Suppressor macrophage treated with lipopolysaccharide for 1 hour (primary cell): Measurements from ENCODE around the gene LYPD5.
A peak's percentile ranks its signal among the peaks of the same experiment; 100 is the strongest.
"Not testable (repeated sequence)": the region's sequence is repeated elsewhere in the genome, so short reads cannot be mapped to it uniquely, and the experiment has no call there.

Experiments
- DNase-seq, 3 donors: peaks; one replicate each; pipeline ENCODE4 v3.0.0-alpha.2; 2020 to 2022

Gene LYPD5, protein sequence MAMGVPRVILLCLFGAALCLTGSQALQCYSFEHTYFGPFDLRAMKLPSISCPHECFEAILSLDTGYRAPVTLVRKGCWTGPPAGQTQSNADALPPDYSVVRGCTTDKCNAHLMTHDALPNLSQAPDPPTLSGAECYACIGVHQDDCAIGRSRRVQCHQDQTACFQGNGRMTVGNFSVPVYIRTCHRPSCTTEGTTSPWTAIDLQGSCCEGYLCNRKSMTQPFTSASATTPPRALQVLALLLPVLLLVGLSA

DNA sequence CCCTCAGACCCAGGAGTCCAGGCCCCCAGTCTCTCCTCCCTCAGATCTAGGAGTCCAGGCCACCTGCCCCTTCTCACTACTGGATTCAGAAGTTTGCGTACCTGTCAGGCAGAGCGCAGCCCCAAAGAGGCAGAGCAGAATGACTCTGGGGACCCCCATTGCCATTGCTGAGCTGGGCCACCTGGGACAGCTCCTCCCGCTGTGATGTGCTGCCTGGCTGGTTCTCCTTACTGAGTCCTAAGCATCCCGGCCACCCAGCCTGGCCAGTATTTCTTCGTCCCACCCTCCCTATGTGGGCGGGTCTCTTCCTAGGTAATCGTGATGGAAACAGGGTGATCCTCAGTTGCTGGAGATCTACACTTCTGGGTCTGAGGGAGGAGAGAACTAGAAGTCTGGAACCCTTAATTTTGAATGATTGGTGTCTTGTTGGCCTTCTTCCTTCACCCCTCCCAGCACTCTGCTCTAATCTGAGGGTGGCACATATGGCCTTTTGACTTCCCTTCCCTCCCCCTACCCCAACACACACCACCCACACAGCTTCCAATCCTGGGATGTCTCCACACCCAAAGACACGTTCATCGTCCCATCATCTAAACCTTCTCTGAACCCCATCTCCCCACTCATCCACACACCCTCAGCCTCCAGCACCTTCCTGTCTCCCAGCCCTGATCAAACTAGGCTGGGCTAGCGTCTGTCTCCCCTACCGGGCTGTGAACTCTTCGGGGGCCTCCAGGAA lies at the start of gene LYPD5:
TSS of gene LYPD5 (minus strand) at position 232 of the 736 bp plus-strand sequence. CDS start at position 165, 67 bp downstream.
- no peak for DNase-seq

DNA sequence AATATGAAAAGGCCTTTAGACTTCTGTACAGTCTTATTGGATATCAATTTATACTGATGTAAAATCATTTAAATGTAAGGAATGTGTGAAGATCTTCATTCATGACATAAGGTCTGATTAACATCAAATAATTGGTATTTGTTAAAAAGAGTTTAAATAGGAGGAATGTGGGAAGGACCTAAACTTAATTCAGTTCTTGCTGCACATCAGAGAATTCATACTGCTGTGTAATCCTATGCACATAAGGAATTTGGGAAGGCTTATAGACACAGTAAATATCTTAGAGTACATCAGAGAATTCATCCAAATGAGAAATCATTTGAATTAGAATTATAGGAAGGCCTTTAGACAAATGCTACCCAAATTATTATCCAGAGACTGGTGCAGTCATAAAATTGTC lies 46.6 kb upstream of the LYPD5 start:
- no peak for DNase-seq

DNA sequence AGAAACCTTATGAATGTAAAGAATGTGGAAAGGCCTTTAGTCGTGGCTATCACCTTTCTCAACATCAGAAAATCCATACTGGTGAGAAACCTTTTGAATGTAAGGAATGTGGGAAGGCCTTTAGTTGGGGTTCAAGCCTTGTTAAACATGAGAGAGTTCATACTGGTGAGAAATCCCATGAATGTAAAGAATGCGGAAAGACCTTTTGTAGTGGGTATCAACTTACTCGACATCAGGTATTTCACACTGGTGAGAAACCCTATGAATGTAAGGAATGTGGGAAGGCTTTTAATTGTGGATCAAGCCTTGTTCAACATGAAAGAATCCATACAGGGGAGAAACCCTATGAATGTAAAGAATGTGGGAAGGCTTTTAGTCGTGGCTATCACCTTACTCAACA lies 45.6 kb upstream of the LYPD5 start:
- no peak for DNase-seq

DNA sequence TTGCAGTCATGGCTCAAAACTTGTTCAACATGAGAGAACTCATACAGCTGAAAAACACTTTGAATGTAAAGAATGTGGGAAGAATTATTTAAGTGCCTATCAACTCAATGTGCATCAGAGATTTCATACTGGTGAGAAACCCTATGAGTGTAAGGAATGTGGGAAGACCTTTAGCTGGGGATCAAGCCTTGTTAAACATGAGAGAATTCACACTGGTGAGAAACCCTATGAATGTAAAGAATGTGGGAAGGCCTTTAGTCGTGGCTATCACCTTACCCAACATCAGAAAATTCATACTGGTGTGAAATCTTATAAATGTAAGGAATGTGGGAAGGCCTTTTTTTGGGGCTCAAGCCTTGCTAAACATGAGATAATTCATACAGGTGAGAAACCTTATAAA lies 45.0 kb upstream of the LYPD5 start:
- no peak for DNase-seq

DNA sequence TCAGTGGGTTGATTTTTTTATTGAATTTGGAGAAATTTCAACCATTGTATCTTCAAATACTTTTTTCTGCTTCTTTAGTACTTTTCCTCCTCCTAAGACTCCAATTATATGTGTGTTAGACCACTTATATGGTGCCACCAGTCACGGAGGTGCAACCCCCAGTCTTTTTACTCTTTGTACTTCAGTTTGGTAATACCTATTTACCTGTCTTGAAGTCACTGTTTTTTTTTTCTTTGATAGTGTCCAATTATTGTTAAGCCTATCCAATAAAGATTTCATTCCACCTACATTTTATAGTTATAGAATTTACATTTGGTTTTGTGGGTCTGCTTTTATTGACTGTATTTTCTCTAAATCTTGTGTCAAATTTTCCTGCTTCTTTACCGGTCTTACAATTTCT lies 39.8 kb upstream of the LYPD5 start:
- no peak for DNase-seq

DNA sequence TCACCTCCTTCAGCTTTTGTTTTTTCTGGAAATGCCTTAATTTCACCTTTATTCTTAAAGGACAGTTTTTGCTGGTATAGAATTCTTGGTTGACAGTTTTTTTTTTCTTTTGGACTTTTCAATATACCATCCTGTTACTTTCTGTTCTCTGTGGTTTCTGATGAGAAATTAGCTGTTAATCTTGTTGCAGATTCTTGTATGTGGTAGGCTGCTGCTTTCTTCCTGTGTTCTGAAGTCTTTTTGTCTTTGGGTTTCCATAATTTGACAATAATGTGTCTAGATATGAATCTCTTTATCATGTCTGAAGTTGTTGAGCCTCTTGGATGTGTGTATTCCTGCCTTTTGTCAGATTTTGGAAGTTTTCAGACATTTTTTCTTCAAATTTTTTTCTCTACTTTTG lies 36.9 kb upstream of the LYPD5 start:
- no peak for DNase-seq

DNA sequence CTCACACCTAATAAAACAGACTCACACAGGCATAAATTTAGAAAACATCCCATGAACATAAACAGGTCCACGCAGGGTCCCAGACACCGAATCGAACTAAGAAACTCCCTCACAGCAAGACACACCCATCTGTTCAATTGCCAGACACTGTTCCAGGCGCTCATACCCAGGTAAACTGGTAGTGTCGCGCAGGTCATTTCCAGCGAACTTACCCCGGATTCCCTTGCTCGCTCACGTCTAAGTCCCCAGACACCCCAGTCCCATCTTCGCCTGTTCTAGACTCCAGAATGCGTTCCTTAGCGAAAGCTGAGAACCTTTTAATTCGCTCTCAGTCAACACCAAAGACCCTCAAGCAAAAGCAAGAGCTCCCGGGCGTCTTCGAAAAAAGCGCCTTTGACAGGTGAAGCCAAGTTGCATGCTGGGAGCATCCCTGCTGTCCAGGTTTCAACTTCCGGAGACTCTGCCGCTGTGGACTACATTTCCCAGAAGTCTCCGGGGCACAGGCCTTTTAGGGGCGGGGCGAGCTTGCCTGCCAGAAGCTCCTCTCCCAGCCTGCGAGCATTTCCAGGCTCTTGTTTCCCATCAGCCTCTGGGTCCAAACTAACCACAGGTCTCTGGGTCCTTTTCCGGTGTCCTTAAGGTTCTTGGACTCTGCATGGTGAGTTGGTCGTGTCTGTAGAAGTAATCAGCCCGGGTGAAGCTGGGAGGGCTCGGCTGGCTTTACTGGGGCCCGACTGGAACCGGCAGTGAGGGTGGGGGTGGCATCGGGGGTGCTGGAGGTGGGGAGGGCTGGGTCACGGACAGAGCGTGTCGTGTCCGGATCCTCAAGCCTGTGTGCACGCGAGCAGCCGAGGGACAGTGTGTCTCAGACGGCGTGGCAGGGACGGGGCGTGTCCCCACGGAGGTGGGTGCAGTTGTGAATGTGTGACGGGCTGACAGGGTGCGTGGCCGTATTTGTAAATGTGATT lies 24.8 kb upstream of the LYPD5 start, which contains the start of gene ZNF283:
TSS of gene ZNF283 (plus strand) at position 535 of the 968 bp plus-strand sequence. CDS start 6,184 bp downstream, outside the sequence.
- peak; percentile 84 to 91 (median 87) for DNase-seq

DNA sequence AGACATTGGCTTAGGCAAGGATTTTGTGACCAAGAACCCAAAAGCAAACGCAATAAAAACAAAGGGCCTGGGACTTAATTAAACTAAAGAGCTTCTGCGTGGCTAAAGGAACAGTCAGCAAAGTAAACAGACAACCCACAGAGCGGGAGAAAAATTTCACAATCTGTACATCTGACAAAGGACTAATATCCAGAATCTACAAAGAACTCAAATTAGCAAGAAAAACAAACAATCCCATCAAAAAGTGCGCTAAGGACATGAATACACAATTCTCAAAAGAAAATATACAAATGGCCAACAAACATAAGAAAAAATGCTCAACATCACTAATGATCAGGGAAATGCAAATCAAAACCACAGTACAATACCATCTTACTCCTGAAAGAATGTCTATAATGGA lies 22.3 kb upstream of the LYPD5 start:
- not testable (repeated sequence) for DNase-seq

DNA sequence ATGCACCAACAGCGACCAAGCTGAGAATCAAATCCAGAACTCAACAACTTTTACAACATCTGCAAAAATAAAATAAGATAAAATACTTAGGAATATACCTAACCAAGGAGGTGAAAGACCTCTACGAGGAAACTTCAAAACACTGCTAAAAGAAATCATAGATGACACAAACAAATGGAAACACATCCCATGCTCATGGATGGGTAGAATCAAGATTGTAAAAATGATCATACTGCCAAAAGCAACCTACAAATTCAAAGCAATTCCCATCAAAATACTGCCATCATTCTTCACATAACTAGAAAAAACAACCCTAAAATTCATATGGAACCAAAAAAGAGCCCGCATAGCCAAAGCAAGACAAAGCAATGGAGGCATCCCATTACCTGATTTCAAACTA lies 21.6 kb upstream of the LYPD5 start:
- not testable (repeated sequence) for DNase-seq

DNA sequence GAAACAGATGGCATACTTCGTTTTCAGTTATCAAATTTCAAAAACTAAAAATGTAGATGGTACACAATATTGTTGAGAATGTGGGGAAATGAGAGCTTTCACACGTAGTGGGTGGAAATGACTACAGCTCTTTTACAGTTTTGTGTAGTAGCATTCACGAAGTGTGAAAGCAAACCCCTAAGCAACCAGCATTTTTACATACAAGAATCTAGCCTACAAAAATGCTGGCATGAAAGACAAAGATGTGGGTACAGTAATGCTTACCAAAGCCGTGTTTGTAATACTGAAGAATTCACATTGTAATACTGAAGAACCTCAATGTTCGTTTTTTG lies 18.6 kb upstream of the LYPD5 start:
- no peak for DNase-seq

DNA sequence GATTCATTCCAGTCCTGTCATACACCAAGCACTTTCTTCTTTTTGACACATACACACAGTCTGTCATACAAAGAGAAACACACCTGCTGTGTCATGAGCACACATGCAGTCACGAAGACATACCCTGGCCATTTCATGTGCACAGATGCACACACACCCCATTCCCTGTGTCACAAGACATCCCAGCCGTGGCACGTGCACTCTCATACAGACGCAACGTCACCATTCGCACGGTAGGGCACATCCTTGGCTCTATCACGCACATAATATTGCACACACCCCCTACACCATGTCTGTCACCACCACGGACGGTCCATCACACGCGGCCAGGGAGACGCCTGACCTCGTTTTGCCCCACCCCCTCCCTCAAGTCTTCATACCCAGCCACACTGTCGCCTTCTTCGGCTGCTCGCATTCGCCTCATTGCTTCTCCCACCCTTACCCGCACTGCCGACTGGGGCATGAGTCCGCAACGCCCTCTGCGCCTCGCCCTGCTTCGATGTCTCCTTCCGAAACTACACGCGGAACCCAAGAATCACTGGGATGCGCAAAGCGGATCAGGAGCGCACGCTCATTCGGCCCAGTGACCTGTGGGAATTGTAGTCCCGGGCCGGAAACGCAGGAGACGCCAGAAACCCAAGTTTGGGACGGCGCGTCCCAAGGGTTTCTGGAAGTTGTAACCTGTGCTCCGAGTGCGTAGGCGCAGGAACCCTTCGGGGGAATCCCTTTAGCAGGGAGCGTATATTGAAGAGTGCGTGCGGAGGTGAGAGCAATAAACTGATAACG lies 18.0 kb upstream of the LYPD5 start:
- peak; percentile 51 to 58 (median 57) for DNase-seq

DNA sequence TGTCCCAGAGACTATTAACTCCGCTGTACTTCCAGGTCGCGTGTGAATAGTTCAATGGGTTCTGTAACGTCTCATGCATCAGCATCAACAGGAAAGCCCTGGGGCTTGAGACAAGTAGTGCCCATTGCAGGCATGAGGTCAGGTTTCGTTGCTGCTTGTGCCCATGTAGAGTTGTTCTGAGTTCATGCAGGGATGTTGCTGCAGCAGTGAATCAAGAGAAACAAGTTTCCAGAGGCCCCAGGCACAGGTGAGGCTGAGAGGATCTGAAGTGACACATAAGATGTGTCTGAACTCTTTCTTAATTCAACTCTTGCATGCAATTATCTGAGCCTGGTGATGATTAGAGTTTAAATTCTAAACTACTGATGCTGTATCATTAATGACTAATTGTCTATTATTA lies 16.3 kb upstream of the LYPD5 start:
- DNase-seq = no peak

DNA sequence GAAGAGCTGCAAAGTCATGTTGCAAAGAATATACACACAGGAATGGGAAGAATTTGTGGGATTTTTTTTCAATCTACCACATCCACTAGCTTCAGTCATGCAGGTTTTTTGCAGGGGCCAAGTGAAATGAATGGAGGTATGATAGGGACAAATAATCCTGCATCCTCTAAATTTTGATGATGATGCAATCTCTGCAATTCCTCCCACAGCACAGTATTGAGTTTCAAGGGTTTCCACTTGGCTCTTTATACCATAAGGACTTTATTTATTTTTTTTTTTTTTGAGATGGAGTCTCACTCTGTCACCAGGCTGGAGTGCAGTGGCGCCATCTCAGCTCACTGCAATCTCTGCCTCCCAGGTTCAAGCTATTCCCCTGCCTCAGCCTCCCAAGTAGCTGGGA lies 15.2 kb upstream of the LYPD5 start:
- not testable (repeated sequence) for DNase-seq

DNA sequence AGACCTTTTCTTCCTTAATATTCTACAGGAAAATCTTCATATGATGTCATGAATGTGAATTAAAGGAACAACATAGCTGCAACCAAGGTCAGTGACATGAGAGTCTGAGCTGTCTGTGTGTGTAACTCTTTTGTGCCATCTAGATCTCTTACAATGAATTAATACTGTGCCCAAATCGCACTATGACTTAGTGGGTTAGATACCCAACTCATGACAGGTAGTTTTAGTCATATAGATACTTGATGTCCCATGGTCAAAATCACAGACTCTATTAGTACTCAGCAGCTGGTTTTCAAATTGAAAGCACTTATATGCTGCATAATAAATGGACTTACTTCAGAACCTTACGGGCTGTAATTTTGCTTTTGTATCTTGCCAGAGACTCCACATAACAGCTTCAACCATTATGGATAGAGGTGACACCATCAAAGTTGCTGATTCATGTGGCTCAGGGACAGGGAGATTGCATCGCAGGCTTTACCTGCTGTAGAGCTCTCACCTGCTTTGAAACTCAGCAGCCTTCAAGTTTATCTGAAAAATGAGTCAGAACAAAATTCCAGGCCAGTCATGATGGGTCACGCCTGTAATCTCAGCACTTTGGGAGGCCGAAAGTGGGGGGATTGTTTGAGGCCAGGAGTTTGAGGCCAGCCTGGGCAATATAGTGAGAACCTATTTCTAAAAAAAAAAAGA lies 12.6 kb upstream of the LYPD5 start:
- no peak for DNase-seq

DNA sequence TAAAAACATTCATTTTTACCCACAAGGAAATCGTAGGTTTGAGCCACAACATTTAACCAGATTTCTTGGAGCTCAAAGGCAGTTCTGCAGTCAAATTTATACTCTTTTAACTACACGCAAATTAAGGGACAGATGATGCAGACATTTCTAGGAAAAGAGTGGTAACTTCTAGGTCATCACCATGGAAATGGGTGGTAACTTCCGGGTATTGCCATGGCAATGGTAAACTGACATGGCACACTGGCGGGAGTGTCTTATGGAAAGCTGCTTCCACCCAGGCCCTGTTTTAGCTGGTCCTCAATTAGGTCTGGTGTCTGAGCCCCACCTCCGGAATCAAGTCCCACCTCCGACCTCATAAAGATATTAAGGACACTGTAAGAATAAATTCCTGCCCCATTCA lies 10.4 kb upstream of the LYPD5 start:
- no peak for DNase-seq

DNA sequence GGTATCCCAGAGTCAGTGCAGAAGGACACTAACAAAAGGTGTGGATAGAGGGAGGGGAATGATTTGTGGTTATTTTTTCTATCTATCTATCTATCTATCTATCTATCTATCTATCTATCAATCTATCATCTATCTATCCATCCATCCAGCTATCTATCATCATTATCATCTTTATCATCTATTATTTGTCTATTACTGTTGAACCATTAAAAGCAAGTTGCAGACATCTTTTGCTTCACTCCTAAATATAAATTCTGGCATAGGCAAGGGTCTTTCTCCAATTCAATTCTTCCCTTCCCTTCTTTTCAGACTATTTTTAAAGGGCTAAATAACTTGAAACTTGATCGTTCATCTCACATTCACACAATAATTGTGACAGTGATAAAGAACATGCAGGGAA lies 10.0 kb upstream of the LYPD5 start:
- DNase-seq = no peak

DNA sequence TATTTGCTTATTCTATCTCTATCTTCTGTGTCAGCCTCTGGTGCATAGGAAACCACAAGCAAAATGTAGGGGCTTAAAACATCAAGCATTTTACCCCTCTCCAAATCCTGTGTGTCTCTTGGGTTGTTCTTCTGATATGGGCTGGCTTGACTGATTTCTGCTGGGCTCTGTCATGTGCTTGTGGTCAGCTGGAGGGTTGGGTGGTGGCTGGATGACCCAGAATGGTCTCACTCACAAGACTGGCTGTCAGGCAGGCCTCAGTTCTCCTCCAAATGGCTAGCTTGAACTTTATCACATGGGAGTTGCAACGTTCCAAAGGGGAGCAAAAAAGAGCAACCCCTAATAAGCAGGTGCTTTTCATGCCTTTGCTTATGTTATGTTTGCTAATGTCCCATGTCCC lies 9.6 kb upstream of the LYPD5 start:
- peak in 1 of 3 donors; percentile 20 for DNase-seq

DNA sequence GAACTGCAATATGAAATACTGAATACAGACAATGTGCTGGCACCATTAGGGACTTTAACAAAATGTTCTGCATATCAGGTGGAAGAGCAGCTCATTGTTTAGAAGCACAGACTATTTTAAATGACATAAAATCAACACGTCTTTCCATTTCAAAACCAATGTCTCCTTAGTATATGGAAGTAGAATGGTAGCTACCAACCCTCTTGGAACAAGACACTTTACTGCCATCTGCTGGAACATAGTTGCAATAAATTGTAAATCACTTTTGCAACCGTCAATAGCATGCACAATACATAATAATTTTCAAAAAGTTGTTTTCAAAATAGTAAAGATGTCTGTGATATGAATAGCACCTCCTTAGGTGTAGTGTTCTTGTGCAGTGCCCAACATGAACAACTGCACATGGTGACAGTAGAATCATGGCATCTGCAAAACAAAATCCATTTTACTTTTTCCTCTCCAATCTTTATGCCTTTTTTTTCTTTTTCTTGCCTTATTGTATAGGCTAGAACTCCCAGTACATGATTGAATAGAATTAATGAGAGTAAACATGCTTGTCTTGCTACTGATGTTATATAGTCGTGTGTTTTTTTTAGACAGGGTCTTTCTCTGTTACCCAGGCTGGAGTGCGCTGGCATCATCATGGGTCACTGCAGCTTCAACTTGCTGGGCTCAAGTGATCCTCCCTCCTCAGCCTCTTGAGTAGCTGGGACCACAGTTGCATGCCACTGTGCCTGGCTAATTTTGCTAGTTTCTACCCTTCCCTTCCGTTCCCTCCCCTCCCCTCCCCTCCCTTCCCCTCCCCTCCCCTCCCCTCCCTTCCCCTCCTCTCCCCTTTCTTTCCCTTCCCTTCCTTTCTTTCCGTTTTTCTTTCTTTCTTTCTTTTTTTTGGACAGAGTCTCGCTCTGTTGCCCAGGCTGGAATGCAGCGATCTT lies 7.8 kb upstream of the LYPD5 start:
- DNase-seq = peak; percentile 73 to 89 (median 85)

DNA sequence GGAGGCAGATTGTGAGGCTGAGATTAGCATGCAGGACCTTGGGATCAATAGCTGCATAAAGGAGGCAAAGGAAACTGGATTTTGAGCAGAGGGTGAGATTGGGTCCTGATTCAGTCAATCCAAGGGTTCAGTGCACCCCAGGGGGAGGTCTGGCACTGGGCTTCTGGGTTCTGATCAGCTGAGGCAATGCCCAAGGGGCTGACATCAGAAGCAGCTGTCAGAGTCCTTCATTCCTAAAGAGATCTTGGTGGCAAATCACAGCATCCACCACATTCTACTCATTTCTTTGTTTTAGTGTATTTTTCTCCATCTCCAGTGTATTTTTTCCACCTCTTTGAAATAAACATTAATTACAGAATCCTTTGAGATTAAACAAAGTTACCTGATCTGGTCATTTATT lies 5.4 kb upstream of the LYPD5 start:
- DNase-seq = no peak

DNA sequence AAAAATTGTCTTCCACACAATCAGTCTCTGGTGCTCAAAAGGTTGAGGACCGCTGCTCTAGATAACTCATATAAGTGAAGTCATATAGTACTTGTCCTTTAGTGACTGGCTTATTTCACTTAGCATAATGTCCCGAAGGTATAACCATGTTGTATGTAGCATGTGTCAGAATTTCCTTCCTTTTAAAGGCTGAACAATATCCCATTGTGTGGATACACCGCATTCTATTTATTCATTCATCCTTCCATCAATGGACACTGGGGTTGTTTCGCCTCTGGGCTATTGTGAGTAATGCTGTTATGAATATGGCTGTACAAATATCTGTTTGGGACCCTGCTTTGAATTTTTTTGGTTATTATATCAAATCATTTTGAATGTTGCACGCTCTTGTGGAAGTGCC lies 4.6 kb upstream of the LYPD5 start:
- no peak for DNase-seq

DNA sequence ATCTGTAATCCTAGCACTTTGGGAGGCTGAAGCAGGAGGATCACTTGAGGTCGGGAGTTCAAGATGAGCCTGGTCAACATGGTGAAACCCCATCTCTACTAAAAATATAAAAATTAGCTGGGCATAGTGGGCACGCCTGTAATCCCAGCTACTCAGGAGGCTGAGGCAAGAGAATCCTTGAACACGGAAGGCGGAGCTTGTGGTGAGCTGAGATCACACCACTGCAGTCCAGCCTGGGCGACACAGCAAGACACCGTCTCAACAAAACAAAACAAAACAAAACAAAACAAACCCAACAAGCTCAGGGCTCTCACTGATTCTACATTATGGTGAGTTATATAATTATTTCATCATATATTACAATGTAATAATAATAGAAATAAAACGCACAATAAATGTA lies 4.2 kb upstream of the LYPD5 start:
- not testable (repeated sequence) for DNase-seq
